22Rv1 (cell line): Measurements from ENCODE around the gene NUP210.

Experiments
- H3K27ac ChIP-seq: fragments of 450-650 bp; 2 replicates; pipeline ENCODE4 v1.5.1; 2017
- ZFX ChIP-seq: fragments of 450-650 bp; IDR thresholded peaks from 2 replicates; pipeline ENCODE4 v1.6.1; 2017; ENCODE audit warnings: antibody characterized with exemption, borderline replicate concordance
- TF ChIP-seq, protein P1 (sequence below): fragments of 450-650 bp; IDR thresholded peaks from 2 replicates; pipeline ENCODE4 v1.5.1; 2017; ENCODE audit warnings: mild to moderate bottlenecking

The NUP210 gene

DNA sequence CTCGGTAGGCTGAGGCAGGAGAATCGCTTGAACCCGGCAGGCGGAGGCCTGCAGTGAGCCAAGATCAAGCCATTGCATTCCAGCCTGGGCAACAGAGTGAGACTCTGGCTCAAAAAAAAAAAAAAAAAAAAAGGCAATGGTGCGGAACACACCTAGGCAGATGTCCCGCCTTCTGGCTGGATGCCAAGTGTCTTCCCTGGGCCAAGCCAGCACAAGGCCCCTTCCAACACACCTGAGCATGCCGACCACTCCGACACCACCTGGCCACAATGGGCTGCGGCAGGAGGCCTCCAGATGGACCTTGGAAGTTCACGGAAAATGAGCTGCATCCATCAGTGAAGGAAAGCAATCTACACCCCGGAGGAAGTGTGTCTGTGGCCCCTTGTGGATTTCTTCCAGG is 19.0 kb downstream of the NUP210 start:
- TF ChIP-seq, protein P1, sequence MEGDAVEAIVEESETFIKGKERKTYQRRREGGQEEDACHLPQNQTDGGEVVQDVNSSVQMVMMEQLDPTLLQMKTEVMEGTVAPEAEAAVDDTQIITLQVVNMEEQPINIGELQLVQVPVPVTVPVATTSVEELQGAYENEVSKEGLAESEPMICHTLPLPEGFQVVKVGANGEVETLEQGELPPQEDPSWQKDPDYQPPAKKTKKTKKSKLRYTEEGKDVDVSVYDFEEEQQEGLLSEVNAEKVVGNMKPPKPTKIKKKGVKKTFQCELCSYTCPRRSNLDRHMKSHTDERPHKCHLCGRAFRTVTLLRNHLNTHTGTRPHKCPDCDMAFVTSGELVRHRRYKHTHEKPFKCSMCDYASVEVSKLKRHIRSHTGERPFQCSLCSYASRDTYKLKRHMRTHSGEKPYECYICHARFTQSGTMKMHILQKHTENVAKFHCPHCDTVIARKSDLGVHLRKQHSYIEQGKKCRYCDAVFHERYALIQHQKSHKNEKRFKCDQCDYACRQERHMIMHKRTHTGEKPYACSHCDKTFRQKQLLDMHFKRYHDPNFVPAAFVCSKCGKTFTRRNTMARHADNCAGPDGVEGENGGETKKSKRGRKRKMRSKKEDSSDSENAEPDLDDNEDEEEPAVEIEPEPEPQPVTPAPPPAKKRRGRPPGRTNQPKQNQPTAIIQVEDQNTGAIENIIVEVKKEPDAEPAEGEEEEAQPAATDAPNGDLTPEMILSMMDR: no peak
- no peak for TF ChIP-seq ZFX

DNA sequence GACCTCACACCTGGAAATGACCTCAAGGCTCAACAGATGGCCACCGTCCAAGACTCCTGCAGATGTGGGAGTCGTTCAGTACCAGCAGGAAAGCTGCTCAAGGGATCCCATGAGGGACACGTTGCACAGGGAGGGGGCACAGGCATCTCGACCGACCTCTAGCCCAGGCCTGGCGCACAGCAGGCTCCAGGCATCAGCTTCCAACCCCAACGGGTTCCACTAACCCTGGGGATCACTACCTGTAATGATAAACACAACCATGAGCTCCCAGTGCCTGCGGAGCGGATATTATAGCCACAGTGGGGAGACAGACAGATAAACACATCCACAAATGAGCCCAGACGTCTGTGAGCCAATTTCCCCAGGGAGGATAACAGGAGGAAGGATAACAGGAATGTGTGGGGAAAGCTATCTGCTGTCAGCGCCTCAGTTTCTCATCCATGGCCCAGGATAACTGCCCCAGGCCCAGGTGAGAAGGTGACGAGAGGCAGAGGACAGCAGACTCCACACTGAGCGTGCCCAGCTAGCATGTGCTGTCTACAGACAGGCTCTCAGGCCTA is 19.9 kb downstream of the NUP210 start:
- TF ChIP-seq, protein P1: no peak
- TF ChIP-seq ZFX: no peak
- H3K27ac ChIP-seq: no peak overlapping the region

More for the DNA sequence above, 19.0 kb downstream of the NUP210 start:
- H3K27ac ChIP-seq: no peak overlapping the region

DNA sequence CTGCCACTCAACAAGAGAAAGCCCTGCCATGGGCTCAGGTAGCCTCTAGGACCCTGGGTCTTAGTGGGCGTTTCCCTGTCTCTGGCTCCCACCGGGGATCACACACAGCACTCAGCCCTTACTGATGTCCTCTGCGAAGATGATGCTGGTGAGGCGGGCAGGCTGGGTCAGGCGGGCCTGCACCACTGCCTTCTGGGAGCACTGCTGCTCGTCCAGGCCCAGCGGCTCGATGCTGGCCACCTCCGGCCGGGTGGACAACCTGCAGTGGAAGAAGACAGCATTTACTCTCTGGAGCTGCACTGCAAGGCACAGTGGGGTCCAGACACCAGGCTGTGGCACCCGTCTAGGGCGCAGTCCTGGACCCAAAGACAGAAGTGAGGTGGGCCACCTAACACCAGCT is 20.5 kb downstream of the NUP210 start:
- TF ChIP-seq, protein P1: no peak
- no peak for TF ChIP-seq ZFX
- no peak overlapping the region for H3K27ac ChIP-seq

DNA sequence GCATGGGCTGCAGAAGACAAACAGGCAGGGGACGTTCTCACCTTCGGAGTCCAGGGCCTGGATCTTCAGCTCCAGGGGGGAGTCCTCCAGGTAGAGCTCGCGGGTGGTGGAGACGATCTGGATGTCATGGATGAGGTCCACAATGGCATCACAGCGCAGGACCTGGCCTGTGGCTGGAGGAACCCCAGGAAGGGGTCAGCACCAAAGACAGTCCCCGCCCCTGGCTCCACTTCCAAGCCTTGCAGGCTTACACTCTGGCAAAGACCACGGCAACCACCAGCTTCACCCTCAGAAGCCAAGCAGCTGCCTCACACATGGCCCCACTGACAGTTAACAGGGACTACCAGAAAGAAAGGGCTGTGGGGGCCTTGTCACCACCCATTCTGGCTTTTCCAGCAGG is 22.8 kb downstream of the NUP210 start:
- no peak overlapping the region for H3K27ac ChIP-seq
- TF ChIP-seq, protein P1: no peak
- no peak for TF ChIP-seq ZFX

DNA sequence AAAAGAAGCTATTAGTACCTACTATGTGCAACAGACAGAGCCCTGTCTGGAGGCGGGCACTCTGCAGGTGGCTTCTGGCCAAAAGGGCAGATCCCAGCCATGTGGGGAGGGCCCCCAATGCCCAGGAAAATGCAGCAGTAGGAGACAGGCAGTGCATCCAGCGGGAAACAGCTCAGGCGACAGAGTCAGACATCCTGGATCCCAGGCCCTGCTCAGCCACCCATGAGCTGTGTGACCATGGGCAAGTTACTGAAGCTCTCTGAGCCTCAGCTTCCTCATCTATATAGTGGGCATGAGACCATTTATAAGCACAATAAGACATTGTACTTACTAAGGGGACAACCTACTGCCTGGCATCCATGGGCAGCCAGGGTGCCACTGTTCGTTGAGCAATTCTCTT is 25.8 kb downstream of the NUP210 start:
- no peak for TF ChIP-seq ZFX
- TF ChIP-seq, protein P1: no peak
- H3K27ac ChIP-seq: no peak overlapping the region

DNA sequence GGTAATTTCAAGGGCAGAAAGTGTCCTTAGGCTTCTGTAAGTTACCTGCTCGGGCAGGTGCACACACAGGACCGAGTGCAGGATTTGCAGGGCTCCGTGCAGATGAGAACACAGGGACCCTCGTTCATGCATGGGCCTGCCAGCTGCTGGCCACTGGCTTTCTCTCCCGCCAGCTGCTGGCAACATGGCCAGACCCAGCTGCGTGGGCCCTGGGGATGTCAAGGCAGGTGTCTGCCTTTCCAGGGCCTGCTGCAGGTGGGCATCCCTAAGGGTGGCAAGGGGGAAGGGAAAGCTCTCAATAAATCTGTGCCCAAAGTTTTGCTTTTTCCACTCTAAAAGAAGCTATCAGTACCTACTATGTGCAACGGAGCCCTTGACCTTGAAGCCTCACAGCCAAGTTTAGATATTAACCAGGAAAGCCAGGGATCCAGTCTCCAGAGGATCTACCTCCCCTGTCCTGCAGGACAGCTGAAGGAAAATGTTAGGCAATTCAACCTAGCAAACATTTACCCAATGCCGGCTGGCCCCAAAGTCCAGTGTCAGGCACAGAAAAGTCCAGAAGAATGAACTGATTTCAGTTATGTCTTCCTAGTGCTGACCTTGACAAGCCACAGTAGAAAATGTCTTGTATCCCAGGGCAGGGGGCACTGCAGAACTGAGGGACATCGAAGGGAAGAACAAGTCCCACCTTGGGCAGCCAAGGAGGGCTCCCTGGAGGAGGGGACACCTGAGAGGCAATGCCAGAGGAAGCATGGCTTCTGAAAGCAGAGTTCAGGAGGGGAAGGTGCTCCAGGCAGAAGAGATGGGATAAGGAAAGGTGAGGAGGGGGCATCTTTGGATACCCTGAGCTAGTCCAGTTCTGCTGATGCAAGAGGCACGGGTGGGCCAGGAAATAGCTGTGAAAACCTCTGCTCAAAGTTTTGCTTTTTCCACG is 26.4 kb downstream of the NUP210 start:
- no peak overlapping the region for H3K27ac ChIP-seq
- TF ChIP-seq, protein P1: no peak
- no peak for TF ChIP-seq ZFX

DNA sequence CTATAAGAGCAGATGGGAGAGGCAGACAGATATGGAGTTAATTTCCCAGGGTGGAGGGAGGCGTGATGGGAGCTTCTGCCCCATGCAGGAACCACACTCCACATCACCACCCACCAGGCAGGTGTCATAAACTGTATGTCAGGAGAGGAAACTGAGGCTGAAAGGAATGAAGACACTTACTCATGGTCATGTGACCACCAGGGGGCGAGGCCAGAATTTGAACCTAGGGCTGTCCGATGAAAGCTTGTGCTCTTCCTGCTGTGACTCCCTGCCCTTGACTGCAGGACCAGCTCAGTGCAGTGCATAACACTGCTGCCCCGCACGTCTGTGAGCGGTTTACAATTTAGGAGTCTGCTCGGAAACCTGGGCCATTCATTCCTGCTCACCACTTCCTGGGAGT is 28.8 kb downstream of the NUP210 start:
- no peak for TF ChIP-seq ZFX
- TF ChIP-seq, protein P1: peak; percentile 26
- H3K27ac ChIP-seq: no peak overlapping the region
